MM.1S (cell line): ENCODE measurements around the gene MYRFL.

Source experiments
- CTCF ChIP-seq: fragments of 300-600 bp; sonication (generic); IDR thresholded peaks from 2 replicates; pipeline ENCODE4 v1.5.1; 2016; ENCODE audit warnings: antibody characterized with exemption, low read length, mixed read lengths
- EZH2 ChIP-seq: fragments of 300-600 bp; sonication (generic); optimal IDR thresholded peaks from 2 replicates; pipeline ENCODE3; 2017; ENCODE audit warnings: low read depth, mild to moderate bottlenecking, antibody characterized with exemption, low read length, mixed read lengths
- EZH2phosphoT487 ChIP-seq: fragments of 300-600 bp; sonication (generic); IDR thresholded peaks from 2 replicates; pipeline ENCODE4 v1.6.1; 2018; ENCODE audit warnings: antibody characterized with exemption, low read length

DNA sequence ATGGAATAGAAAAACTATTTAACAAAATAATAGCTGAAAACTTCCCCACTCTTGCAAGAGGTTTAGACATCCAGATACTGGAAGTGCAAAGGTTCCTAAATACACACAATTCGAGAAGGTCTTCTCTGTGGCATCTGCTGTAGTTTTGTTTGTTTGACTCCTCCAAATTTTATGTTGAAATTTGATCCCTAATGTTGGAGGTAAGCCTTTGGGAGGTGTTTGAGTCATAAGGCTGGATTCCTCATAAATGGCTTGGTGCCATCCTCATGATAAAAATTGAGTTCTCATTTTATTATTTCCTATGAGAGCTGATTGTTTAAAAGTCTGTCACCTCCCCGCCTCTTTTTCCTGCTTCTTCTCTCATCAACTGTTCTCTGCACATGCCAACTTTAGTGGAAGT lies 182.7 kb downstream of the MYRFL start:
- TF ChIP-seq EZH2phosphoT487 (no peak), CTCF (no peak), EZH2 (no peak)
